Psoas muscle (tissue), 8 donors: Measurements from ENCODE around the gene PHF12. TPM values are rescaled to one million over a fixed set of nuclear protein-coding genes. Genes with fewer than 3 reads are reported as not detected.
A peak's percentile ranks its signal among the peaks of the same experiment; 100 is the strongest.
"Not testable (repeated sequence)": the region's sequence is repeated elsewhere in the genome, so short reads cannot be mapped to it uniquely, and the experiment has no call there.

Source experiments
- ATAC-seq, 4 donors: fragments of 200-7000 bp; cut with Tn5 transposase; one replicate each; pipeline ENCODE4 v1.9.1; 2020; ENCODE audit warnings: moderate library complexity in 3 of 4, mild to moderate bottlenecking in 2 of 4
- DNase-seq, 2 donors: peaks; one replicate each; pipeline ENCODE4 v3.0.0-alpha.2; 2020
- H3K27ac ChIP-seq: fragments of 200-600 bp; one replicate; pipeline ENCODE4 v1.8.0; 2022
- H3K27me3 ChIP-seq, 3 donors: fragments of 200-600 bp in 1 of 3; one replicate each; pipeline versions ENCODE4 v1.6.1 to v1.8.0; 2013 to 2022; ENCODE audit warnings: low read length in 2 of 3, mild to moderate bottlenecking in 2 of 3, moderate library complexity in 1 of 3; ENCODE audit not compliant: insufficient read depth in 3 of 3
- H3K36me3 ChIP-seq, 2 donors: fragments of 200-600 bp in 1 of 2; one replicate each; pipeline versions ENCODE4 v1.6.1 to v1.8.0; 2013 to 2022; ENCODE audit warnings: low read depth in 1 of 2, mild to moderate bottlenecking in 1 of 2, moderate library complexity in 1 of 2; ENCODE audit not compliant: insufficient read depth in 1 of 2
- H3K4me1 ChIP-seq: fragments of 200-600 bp; one replicate; pipeline ENCODE4 v1.8.0; 2022
- H3K4me3 ChIP-seq: fragments of 200-600 bp; one replicate; pipeline ENCODE4 v1.8.0; 2022; ENCODE audit warnings: mild to moderate bottlenecking
- H3K9me3 ChIP-seq: fragments of 200-600 bp; one replicate; pipeline ENCODE4 v1.8.0; 2022
- CTCF ChIP-seq: fragments of 200-600 bp; IDR thresholded peaks from one replicate; pipeline ENCODE4 v1.8.0; 2022; ENCODE audit warnings: antibody characterized with exemption
- WGBS, 3 donors: extraction: QIAGEN DNeasy Blood & Tissue Kit; methylation state at CpG; one replicate each; pipeline versions ENCODE4 v1.1.6 to v1.1.7; 2013; 5-methylcytosine and 5-hydroxymethylcytosine counted together
- intact Hi-C, 2 donors: fragments of 100-400 bp; cut with DNase I; formaldehyde crosslinking; loops; one replicate each; pipeline versions ENCODE4 v1.11.0 to v1.14.2; 2022
- polyA plus RNA-seq, 3 donors: library from polyadenylated mRNA; stranded (reverse); fragments of 200-250 nt; gene quantifications; one replicate each; pipeline ENCODE4 v1.2.3, GENCODE V29; 2013
- total RNA-seq, 4 donors: library from RNA; stranded (reverse); fragmentation: NEBNext Ultra II Directional in 2 of 4; extraction: Animal tissue kit (Norgen Biotek cat#: 25700) in 2 of 4; gene quantifications; one replicate each; pipeline versions ENCODE4 v1.2.1 to v1.2.4, GENCODE V29; 2021 to 2023
- donor health status: healthy with polysubstance abuse.
- donor health status: DM: no; HTN: no; CAD: no; lungs with moderate emphysema.
- donor health status: Bipolar disorder and iron deficiency.
- donor health status: healthy.
- donor health status: DM: yes; HTN: yes; CAD: no.
- donor health status: DM: no; HTN: no; CAD: no.
- donor health status: DM: no; HTN: no; CAD: no.
- donor health status: DM: yes; HTN: yes; CAD: no.

Gene PHF12
- total and polyA plus RNA-seq, 7 donors, result 7.3 to 28.6 (median 22.3) TPM

DNA sequence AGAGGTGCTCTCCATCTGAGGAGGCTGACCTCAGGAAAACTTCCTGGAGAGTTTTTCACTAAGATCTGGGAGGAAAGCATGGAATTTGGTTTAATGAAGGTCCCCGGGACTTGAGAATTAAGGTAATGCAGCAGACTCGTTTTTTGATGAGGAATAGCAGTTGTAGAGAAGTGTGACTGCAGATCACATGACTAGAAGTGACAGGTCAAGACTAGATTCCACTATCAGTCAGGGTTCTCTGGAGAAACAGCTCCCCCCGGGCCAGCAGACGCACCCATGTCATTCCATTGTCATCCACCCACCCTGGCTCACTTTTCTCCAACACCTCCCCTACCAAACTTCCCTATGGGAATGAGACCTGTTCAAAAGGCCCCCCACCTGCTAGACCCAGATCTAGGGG lies 46.5 kb downstream of the PHF12 start:
- Histone ChIP-seq H3K36me3 (peaks cover 5 to 44% of the 10 kb centered on the region in 2 donors), H3K9me3 (no peaks in the 10 kb centered on the region), H3K4me1 (peaks cover 23% of the 10 kb centered on the region), H3K4me3 (no peak overlapping the region), H3K27me3 (no peaks in the 10 kb centered on the region), H3K27ac (no peak overlapping the region)
- intact Hi-C loops, result loop anchor here in 1 of 2 donors (5.0 kb wide), 1 partner anchor 177 kb away; the partner anchor contains the start of genes NEK8 and TLCD1
- ATAC-seq (no peak), DNase-seq (no peak)
- TF ChIP-seq CTCF, result no peak
- WGBS, 3 donors, result 50 to 59% (median 53%) methylated on average over 4 of the region's 4 CpGs

GRCh38 chr17:28903546-28903841 lies 47.8 kb downstream of the PHF12 start:
- 46 to 53% (median 51%) methylated on average over 5 of the region's 5 CpGs for WGBS, 3 donors
- not testable (repeated sequence) for ATAC-seq

GRCh38 chr17:28902819-28903545 lies 48.3 kb downstream of the PHF12 start, which contains the start of gene DHRS13:
Gene DHRS13, minus strand, starts transcription at chr17:28903079. Its CDS starts 135 bp downstream, at chr17:28902944.
- intact Hi-C loops, result loop anchor here in 1 of 2 donors (5.0 kb wide), 1 partner anchor 176 kb away; the partner anchor contains the start of genes NEK8 and TLCD1
- ATAC-seq (peak; percentile 89 to 93 (median 91)), DNase-seq (peak; percentile 89 to 94)
- WGBS, 3 donors, result 1% methylated on average over 33 to 55 of the region's 55 CpGs
- peaks cover under 1 to 26% of the 10 kb centered on the region in 2 donors for H3K36me3 ChIP-seq
- peaks cover 18% of the 10 kb centered on the region for H3K4me1 ChIP-seq
- H3K9me3 ChIP-seq, result no peaks in the 10 kb centered on the region
- peak within 1 kb of the TSS; percentile 72 for H3K27ac ChIP-seq
- H3K4me3 ChIP-seq, result peak within 1 kb of the TSS; percentile 78
- peak; percentile 77 for TF ChIP-seq CTCF
- H3K27me3 ChIP-seq, result no peaks in the 10 kb centered on the region

More at GRCh38 chr17:28903546-28903841, 47.8 kb downstream of the PHF12 start:
- intact Hi-C loops, result loop anchor here in 1 of 2 donors (5.0 kb wide), 1 partner anchor 176 kb away; the partner anchor contains the start of genes NEK8 and TLCD1
- not testable (repeated sequence) for H3K27ac ChIP-seq, H3K9me3 ChIP-seq, H3K4me3 ChIP-seq, H3K27me3 ChIP-seq, DNase-seq
- Histone ChIP-seq H3K36me3 (peaks cover 5 to 31% of the 10 kb centered on the region in 2 donors), H3K4me1 (peaks cover 18% of the 10 kb centered on the region)

DNA sequence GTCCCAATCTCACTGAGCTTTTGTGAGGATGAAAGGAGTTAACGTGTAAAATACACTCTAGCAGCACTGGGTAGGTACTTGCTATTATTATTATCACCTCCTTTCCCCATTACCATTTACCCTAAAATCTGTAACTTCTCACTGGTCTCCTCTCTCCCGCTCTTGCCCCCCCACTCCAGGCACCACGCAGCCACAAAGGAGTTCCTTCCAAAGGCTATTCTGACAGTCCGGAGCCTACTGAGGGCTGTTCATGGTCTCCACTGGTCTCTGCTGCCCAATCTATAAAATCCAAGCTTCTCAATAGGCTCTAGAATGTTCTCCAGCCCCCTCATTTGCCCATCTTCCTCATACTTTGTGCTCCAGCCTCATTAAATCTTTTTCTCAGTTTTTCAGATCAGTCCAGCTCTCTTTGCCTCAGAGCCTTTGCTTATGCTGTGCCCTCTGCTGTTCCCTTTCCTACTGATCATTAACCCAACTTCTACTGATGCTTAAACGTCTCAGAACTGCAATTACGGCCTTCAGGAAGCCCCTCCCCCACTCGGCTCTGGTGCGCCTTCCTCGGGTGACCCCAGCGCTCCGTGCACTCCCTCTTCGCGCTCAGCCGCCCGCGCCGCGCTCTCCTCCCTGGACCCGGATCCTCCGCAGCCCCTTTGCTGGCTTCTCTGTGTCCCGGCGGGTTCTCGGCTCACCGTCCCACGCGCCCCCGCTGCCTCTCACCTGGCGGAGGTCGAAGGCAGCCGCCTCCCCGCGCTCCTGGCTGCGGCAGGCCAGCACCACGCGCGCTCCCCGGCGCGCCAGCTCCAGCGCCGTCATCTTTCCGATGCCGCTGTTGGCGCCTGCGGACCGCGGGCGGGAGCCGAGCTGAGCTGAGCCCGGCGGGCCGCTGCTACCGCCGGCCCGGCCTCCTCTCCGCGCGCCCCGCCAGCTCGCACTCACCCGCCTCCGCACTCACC lies 49.2 kb downstream of the PHF12 start:
- 5 to 7% (median 6%) methylated on average over 58 to 62 of the region's 62 CpGs for WGBS, 3 donors
- Histone ChIP-seq H3K36me3 (peaks cover 0 to 18% of the 10 kb centered on the region in 2 donors), H3K4me1 (peaks cover 17% of the 10 kb centered on the region), H3K4me3 (peak overlapping the region; percentile 78), H3K27me3 (no peaks in the 10 kb centered on the region), H3K9me3 (no peaks in the 10 kb centered on the region), H3K27ac (peak overlapping the region; percentile 72)
- no peak for TF ChIP-seq CTCF
- intact Hi-C loops, result loop anchor here in 1 of 2 donors (5.0 kb wide), 1 partner anchor 175 kb away; the partner anchor contains the start of genes NEK8 and TLCD1
- peak in 1 of 2 donors; percentile 31 for DNase-seq
- peak; percentile 48 to 64 (median 54) for ATAC-seq
